GM19035 (cell line): ENCODE measurements around the gene FOLR1.
"Not testable (repeated sequence)": the region's sequence is repeated elsewhere in the genome, so short reads cannot be mapped to it uniquely, and the experiment has no call there.

ENCODE experiments used
- ATAC-seq: cut with Tn5 transposase; IDR thresholded peaks from one replicate; pipeline ENCODE4 v1.9.1; 2021; ENCODE audit not compliant: unreplicated experiment

FOLR1 gene

DNA sequence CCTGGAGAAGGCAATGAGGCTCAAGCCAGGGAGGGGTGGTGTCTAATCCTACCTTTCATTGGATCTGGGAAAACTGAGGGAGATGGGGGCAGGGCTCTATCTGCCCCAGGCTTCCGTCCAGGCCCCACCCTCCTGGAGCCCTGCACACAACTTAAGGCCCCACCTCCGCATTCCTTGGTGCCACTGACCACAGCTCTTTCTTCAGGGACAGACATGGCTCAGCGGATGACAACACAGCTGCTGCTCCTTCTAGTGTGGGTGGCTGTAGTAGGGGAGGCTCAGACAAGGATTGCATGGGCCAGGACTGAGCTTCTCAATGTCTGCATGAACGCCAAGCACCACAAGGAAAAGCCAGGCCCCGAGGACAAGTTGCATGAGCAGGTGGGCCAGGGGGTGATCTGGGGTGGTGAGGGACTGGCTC, at the start of gene FOLR1:
Gene FOLR1 (plus strand): TSS at position 180 of the 421 bp plus-strand sequence. CDS start 34 bp downstream, at position 214.
- no peak for ATAC-seq

DNA sequence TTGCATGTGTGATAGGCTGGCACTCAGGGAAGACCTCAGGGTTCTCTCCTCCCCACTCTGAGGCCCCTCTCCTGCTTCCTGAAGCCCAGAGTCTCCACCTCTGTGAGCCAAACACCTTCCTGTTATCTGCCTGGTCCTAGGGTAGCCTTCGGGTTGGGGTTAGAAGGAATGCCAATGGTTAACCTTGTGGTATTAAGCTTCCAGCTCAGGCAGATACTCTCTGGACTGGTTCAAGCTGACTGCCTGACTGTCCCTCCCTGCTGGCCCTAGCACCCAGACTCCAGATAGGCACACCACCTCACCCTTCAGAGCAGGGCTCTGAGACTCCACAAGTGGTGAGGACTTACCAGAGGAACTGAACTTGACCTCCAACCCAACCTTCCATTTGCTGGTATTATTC, 49.4 kb upstream of the FOLR1 start:
- not testable (repeated sequence) for ATAC-seq

DNA sequence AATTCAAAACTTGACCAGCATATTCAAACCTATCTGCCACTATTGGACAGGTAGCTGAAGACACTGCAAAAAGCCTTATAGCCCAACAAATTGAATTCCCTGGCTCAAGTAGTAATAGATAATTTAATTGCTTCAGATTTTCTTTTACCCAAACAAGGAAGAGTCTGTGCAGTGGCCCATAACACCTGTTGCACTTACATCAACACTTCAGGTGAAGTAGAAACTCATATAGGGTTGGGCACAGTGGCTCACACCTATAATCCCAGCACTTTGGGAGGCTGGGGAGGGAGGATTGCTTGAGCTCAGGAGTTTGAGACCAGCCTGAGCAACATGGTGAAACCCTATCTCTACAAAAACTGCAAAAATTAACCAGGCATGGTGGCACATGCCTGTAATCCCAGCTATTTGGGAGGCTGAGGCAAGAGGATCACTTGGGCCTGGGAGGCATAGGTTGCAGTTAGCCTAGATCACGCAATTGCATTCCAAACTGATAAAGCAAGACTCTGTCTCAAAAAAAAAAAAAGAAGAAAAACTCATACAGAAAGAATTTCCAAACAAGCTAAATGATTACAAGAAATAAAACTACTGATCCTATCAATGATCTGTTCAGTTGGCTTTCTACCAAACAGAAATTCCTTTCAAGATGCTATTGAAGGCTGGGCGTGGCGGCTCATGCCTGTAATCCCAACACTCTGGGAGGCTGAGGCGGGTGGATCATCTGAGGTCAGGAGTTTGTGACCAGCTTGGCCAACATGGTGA, 47.0 kb upstream of the FOLR1 start:
- ATAC-seq, result no peak

DNA sequence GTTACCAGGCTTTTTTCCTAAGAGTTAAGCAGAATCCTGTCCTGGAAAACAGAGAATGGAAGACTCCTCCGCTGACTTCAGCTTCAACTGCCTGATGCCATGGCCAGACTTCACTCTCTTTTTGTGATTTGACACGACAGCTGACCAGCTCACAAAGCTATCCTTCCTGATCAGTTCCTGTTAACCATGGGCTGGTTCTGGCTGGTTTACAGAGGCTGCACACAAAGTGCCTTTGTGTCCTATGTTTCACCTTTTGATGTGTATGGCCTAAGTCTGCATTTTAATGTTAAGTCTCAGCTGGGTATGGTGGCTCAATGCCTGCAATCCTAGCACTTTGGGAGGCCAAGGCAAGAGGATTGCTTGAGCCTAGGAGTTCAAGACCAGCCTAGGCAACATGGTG, 45.3 kb upstream of the FOLR1 start:
- ATAC-seq, result no peak

DNA sequence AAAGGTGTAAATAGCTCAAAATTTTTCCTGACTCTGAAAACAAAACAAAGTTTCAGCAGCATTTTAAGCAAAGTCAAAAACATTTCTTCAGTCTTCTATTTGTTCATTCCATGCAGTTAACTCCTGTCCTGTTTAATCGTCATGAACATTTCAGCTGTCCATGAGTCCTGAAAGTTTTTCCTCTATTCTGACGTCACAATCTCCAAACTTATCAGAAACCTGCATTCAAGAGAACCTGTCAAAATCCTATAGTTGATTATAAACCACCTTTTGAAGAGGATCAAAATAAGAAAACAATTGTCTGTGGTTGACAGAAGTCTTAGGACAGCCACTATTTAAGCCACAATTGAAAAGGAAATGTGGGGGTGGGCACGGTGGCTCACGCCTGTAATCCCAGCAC, 41.1 kb upstream of the FOLR1 start:
- ATAC-seq, result no peak

DNA sequence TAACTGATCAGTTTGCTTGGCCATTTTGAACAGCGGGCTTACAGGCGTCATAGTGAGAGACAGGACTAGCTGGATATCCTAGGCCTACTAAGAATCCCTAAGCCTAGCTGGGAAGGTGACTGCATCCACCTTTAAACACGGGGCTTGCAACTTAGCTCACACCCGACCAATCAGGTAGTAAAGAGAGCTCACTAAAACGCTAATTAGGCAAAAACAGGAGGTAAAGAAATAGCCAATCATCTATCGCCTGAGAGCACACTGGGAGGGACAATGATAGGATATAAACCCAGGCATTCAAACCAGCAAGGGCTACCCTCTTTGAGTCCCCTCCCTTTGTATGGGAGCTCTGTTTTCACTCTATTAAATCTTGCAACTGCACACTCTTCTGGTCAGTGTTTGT, 38.1 kb upstream of the FOLR1 start:
- ATAC-seq, result not testable (repeated sequence)

DNA sequence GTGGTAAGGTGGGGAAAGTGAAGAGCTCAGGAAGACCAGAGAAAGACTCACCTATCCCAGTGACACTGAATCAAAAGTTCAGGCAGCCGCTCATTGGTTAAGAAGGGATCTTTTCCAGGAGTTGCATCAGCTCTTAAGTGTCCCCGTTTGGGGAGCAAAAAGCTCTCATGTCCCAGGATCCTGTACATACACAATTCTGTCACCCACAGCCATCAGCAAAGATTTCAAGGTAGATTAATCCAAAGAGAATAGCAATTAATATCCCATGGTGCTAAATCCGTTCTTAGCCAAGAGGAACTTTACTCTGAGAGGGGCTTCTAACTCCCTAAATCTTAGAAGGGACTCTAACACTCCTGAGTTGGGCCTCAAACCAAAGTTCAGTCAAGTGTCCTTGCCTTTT, 37.1 kb upstream of the FOLR1 start:
- ATAC-seq, result no peak

DNA sequence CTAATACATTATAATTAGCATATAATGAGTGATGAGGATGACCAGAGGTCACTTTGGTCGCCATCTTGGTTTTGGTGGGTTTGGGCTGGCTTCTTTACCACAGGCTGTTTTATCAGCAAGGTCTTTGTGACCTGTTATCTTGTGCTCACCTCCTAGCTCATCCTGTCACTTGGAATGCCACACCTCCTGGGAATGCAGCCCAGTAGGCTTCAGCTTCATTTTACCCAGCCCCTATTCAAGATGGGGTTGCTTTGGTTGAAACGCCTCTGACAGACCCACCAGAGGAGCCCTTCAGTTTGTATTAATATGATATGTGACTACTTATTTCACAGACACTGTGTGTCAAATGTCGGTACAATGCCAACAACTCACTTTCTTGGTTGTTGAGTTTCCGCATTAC, 36.2 kb upstream of the FOLR1 start:
- no peak for ATAC-seq

DNA sequence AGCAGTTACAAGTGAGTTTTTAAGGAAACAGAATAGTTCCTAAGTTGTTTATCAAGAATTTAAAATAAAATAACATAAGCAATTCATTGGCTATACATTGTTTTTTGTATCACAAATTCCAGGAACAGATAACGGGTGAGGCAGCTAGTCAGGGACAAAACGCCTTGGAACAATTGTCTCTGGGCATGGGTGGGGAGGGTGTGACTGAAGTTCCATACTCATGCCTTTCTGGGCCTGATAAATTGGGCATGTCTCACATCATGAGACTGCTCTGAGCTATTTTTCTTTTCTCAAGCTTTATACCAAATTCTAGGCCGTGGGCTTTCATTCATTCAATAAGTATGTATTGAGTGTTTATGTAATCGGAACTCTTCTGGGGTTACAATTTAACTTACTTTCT, 34.8 kb upstream of the FOLR1 start:
- ATAC-seq, result no peak

DNA sequence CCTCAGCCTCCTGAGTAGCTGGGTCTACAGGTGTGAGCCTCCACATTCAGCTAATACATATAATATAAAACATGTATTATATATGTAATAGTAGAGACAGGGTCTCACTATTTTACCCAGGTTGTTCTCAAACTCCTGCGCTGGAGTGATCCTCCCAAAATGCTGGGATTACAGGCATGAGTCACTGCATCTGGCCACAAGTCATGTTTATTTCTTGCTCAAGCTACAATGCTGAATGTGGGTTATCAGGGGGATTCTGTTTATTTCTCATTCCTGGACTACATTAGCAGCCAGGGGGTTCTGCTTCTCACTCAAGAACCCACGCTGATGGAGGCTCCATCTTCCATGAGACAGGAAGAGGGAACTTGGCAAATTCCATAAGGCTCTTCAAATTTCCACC, 31.6 kb upstream of the FOLR1 start:
- no peak for ATAC-seq

DNA sequence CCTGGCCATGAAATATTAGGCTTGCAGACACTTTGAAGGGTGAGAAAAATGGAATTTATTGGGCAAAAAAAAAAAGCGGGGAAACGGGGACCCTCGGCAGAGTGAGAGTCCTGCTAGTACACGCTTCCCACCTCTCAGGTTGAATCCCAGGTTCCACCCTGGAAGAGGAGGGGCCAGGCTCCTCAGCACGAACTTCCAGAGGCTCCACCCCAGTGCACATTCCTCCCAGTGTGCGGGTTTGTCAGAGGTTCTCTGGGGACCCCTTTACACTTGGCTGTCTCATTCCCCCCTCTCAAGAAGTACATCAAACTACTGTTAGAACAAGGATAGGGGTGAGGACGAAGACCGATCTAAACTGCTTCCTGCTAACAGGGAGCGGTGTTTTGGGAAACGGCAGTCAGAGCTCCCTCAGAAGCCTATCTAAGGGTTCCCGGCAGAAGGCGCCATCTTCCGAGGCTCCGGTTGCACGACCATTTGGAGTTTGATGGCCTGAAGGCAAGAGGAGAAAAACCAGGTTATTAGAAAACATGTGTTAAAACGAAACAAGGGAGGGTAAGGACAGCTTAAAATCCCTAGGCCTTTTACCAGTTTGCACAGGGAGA, 28.9 kb upstream of the FOLR1 start:
- ATAC-seq, result no peak

DNA sequence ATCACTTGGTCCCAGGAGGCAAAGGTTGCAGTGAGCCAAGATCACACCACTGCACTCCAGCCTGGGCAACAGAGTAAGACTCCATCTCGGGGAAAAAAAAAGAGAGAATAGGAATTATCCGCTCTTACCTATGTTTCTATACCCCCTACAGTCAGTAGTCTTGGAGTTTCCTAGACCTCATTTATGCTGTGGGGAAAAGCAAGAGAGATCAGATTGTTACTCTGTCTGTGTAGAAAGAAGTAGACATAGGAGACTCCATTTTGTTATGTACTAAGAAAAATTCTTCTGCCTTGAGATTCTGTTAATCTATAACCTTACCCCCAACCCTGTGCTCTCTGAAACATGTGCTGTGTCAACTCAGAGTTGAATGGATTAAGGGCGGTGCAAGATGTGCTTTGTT, 27.8 kb upstream of the FOLR1 start:
- not testable (repeated sequence) for ATAC-seq

DNA sequence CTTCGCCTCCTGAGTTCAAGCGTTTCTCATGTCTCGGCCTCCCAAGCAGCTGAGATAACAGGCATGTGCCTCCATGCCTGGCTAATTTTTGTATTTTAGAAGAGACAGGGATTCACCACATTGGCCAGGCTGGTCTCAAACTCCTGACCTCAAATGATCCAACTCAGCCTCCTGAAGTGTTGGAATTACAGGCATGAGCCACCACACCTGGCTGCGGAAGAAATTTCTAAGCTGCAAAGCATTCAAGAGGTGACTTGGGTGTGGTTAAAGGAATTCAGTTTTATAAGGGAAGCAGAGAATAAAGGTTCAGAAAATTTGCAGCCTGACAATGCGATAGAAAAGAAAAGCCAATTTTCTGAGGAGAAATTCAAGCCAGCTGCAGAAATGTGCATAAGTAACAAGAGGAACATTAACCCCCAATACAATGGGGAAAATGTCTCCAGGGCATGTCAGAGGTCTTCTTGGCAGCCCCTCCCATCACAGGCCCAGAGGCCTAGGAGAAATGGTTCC, 22.8 kb upstream of the FOLR1 start:
- ATAC-seq, result not testable (repeated sequence)

DNA sequence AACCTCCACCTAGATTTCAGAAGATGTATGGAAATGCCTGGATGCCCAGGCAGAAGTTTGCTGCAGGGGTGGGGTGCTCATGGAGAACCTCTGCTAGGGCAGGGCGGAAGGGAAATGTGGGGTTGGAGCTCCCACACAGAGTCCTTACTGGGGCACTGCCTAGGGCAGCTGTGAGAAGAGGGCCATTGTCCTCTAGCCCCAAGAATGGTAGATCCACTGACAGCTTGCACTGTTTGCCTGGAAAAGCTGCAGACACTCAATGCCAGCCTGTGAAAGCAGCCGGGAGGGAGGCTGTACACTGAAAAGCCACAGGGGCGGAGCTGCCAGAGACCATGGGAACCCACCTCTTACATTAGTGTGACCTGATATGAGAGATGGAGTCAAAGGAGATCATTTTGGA, 22.2 kb upstream of the FOLR1 start:
- not testable (repeated sequence) for ATAC-seq

DNA sequence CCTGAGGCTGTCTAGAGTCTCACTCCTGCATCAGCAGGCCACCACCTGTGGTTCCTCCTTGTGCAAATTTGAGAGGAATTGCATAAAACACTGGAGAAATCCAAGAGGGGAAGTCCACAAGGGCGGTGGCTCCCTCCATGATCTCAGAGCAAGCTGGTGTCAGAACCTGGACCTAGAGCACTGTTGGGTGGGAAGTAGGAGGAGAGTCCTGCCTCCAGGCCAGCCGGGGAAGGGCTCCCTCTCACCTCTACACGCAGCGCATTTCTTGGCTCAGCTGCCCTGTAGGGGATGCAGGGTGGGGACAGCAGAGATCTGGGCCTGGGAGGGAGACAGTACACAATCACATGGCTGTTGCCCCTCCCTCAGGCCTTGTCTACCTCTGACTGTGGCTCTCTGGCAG, 19.9 kb upstream of the FOLR1 start:
- ATAC-seq, result not testable (repeated sequence)

DNA sequence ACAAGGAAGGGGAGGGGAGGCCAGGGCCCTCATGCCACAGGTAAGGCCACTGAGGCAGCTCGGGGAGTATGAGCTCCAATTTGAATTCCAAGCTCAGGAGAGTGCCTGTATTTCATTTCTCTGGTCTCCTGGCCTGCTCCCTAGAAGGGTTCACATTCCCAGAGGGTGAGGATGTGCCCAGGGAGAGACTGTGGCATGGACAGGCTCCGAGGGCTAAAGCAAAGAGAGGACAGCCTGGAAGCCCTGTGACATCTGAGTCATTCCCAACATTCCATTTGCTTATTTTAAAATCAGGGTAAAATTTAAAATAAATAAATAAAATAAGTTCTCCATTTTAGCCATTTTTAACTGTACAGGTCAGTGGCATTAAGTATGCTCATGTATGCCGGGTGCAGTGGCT, 18.6 kb upstream of the FOLR1 start:
- no peak for ATAC-seq

DNA sequence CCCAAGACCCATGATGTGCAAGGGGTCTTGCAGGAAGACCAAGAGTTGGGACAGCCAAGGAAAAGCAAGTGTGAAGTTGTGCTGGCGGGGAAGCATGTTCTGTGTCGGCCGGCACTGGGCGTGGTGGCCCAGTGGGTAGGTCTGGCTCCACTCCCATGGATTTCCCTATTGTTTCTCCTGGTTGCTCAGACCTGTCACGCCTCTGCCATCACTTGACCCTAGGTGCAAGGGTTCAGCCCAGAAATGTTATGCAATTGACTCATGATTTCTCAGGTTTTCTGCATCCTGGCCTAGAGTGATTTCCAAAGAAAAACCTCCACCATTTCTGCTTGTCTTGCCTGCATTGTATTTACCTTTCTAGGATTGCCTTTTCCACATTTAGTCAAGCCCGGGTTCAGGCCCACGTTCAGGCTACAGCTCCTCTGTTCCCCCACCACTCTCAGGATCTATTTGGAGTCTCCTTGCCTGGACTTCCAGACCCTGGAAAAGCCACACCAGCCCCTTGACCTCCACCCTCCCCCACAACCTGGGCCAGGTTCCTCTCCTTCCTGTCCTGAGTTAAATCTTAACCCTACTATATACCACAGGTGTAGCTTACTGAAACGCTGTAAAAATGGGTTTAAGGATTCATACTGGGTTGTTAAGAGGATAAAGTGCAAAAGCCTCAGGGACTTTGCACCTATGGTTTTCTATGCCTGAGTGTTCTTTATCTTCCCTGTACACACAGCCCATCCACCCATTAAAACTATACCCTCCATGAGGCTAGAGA, 17.5 kb upstream of the FOLR1 start:
- ATAC-seq, result no peak

DNA sequence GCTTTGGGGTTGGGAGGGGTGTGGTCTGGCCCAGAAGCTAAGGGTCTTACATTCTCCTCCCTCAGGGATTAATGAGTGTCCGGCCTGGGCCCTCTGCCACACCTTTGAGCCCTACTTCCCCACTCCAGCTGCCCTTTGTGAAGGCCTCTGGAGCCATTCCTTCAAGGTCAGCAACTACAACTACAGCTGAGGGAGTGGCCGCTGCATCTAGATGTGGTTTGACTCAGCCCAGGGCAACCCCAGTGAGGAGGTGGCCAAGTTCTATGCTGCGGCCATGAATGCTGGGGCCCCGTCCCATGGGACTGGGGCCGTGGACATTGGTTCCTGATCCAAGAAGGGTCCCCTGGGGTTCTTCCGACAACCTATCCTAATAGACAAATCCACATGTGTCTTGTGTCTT, 14.3 kb upstream of the FOLR1 start:
- ATAC-seq, result no peak

DNA sequence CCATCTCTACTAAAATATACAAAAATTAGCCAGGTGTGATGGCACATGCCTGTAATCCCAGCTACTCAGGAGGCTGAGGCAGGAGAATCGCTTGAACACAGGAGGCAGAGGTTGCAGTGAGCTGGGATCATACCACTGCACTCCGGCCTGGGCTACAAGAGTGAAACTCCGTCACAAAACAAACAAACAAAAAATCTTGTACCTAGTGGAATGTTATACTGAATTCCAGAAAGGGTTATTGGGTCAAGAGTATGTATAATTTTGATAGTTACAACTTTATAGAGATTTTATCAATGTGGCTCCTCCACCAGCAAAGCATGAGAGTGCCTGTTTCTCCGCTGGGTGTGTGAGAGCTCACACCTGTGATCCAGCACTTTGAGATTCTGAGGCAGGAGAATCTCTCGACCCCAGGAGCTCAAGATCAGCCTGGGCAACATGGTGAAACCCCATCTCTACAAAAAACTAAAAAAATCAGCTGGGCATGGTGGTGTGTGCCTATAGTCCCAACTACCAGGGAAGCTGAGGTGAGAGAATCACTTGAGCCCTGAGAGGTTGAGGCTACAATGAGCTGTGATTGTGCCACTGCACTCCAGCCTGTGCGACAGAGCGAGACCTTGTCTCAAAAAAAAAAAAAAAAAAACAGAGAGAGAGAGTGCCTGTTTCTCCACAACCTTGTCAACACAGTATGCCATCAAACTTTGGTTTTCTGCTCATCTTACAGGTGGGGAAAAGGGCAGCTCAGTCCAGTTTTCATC, 12.7 kb upstream of the FOLR1 start:
- ATAC-seq, result no peak

DNA sequence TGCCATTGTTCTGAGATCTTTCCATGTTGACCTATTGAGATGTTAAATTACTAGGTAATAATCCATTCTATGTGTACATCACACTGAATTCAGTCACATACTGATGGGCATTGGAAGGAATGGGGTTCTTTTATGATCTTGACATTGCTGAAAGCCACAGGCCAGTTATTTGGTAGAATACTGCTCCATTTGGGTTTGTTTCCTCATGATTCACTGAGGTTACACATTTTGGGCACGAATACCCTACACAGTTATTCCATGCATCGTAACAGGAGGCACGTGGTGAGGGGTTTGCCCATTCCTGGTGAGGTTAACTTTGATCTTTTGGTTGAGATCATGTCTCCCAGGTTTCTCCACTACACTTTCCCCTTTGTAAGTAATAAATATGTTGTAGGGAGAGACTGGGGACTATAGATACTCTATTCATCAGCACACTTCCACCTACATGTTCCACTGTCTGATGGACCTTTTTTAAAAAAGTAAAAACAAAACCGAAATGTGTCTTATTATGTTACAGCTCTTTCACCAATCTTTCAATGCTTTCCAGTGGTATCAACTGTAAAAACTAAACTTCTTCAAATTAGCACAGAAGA, 12.0 kb upstream of the FOLR1 start:
- ATAC-seq, result no peak
